Smooth muscle cell of bladder (primary cell): ENCODE data around the gene LMAN2L. TPM values are rescaled to one million over a fixed set of nuclear protein-coding genes. Genes with fewer than 3 reads are reported as not detected.

Experiments
- total RNA-seq: library from RNA; depleted of rRNA; stranded (reverse); fragments of >200 nt; gene quantifications from 2 replicates; pipeline ENCODE4 v1.2.3, GENCODE V29; 2014

The LMAN2L gene
- 26.2 and 33.5 TPM in 2 replicates for total RNA-seq

GRCh38 chr2:96739633-96740428 is at the start of gene LMAN2L:
TSS of gene LMAN2L (minus strand) at chr2:96740064. CDS start at chr2:96740040, 24 bp downstream.

GRCh38 chr2:96760036-96760985 is 20.4 kb upstream of the LMAN2L start, which contains the start of gene CNNM4:
TSS of gene CNNM4 (plus strand) at chr2:96760902. CDS start at chr2:96761000, 98 bp downstream.

Other genes starting within 250 kb of the LMAN2L start
- not detected in 2 replicates for gene NEURL3, start 234.7 kb downstream of the LMAN2L start, total RNA-seq
- gene ARID5A, start 203.3 kb downstream of the LMAN2L start, total RNA-seq, result 3.7 and 4.7 TPM in 2 replicates
- gene KANSL3, start 101.8 kb downstream of the LMAN2L start, total RNA-seq, result 31.6 and 34.2 TPM in 2 replicates
- 1.3 and 1.4 TPM in 2 replicates for gene FER1L5, start 97.3 kb downstream of the LMAN2L start, total RNA-seq
- 2.1 and 2.2 TPM in 2 replicates for gene CNNM4, start 20.8 kb upstream of the LMAN2L start, total RNA-seq
- 4.6 and 7.0 TPM in 2 replicates for gene CNNM3, start 76.2 kb upstream of the LMAN2L start, total RNA-seq
- 1.00 and 1.3 TPM in 2 replicates for gene ANKRD23, start 104.0 kb upstream of the LMAN2L start, total RNA-seq
- 6.3 and 6.4 TPM in 2 replicates for gene ANKRD39, start 118.0 kb upstream of the LMAN2L start, total RNA-seq
- gene SEMA4C, start 130.0 kb upstream of the LMAN2L start, total RNA-seq, result 18.3 and 22.1 TPM in 2 replicates
- gene FAM178B, start 246.5 kb upstream of the LMAN2L start, total RNA-seq, result not detected in 2 replicates